Esophagus muscularis mucosa (tissue), 4 donors: ENCODE measurements around the gene RMND1. TPM values are rescaled to one million over a fixed set of nuclear protein-coding genes. Genes with fewer than 3 reads are reported as not detected.
"Not testable (repeated sequence)": the region's sequence is repeated elsewhere in the genome, so short reads cannot be mapped to it uniquely, and the experiment has no call there.

ENCODE experiments used
- DNase-seq: peaks from one replicate; pipeline ENCODE4 v3.0.0-alpha.2; 2017; ENCODE audit errors: extremely low spot score
- H3K27ac ChIP-seq, 4 donors: fragments of 200-600 bp; sonication (generic); replicated peaks in 1 of 4; 1 replicate in 3 of 4; 2 replicates in 1 of 4; pipeline ENCODE4 v1.5.1; 2016 to 2019; ENCODE audit warnings: mild to moderate bottlenecking in 1 of 4
- H3K27me3 ChIP-seq, 4 donors: fragments of 200-600 bp; sonication (generic); one replicate each; pipeline versions ENCODE4 v1.5.1 to v1.6.0; 2016 to 2019
- H3K36me3 ChIP-seq, 4 donors: fragments of 200-600 bp; sonication (generic); one replicate each; pipeline ENCODE4 v1.5.1; 2016 to 2019
- H3K4me1 ChIP-seq, 4 donors: fragments of 200-600 bp; sonication (generic); one replicate each; pipeline ENCODE4 v1.5.1; 2016 to 2019
- H3K4me3 ChIP-seq, 4 donors: fragments of 200-600 bp; sonication (generic); 1 replicate in 2 of 4; 2 replicates in 2 of 4; pipeline ENCODE4 v1.5.1; 2016 to 2019; ENCODE audit warnings: mild to moderate bottlenecking in 4 of 4, moderate library complexity in 1 of 4
- H3K9me3 ChIP-seq, 4 donors: fragments of 200-600 bp; sonication (generic); 1 replicate in 3 of 4; 2 replicates in 1 of 4; pipeline ENCODE4 v1.5.1; 2016 to 2019
- EP300 ChIP-seq: sonication (generic); formaldehyde crosslinking; IDR thresholded peaks from one replicate; pipeline ENCODE4 v1.6.1; 2017; ENCODE audit warnings: antibody characterized with exemption
- POLR2A ChIP-seq: fragments of 450-650 bp; IDR thresholded peaks from one replicate; pipeline ENCODE4 v1.6.1; 2017; ENCODE audit warnings: antibody characterized with exemption, moderate library complexity, mild to moderate bottlenecking, low read depth
- POLR2AphosphoS5 ChIP-seq, 2 donors: sonication (generic); formaldehyde crosslinking; IDR thresholded peaks; one replicate each; pipeline ENCODE4 v1.6.1; 2017; ENCODE audit warnings: antibody characterized with exemption in 2 of 2
- WGBS: methylation state at CpG from one replicate; pipeline ENCODE4 v1.1.5; 2018; 5-methylcytosine and 5-hydroxymethylcytosine counted together
- intact Hi-C: fragments of 100-400 bp; cut with DNase I; formaldehyde crosslinking; loops from one replicate; pipeline ENCODE4 v1.15.1; 2023
- small RNA-seq, 3 donors: library from RNA; depleted of rRNA; stranded (forward); fragments of <200 nt; gene quantifications; one replicate each; pipeline ENCODE3, GENCODE V24; 2016
- total RNA-seq, 4 donors: library from RNA; depleted of rRNA; stranded (reverse); fragments of >200 nt; gene quantifications; one replicate each; pipeline versions ENCODE4 v1.1.0 to v1.2.1, GENCODE V29; 2016
- TF ChIP-seq, protein P1 (sequence below), 3 experiments: fragments of 200-600 bp in 2 of 3; fragments of 450-650 bp in 1 of 3; sonication (generic) in 2 of 3; IDR thresholded peaks; one replicate each; pipeline ENCODE4 v1.5.1; 2017 to 2019; ENCODE audit warnings: antibody characterized with exemption in 3 of 3, mild to moderate bottlenecking in 2 of 3, moderate library complexity in 1 of 3

RMND1 gene
- total RNA-seq, 4 donors from 2014 or later = 9.9 to 18.7 (median 12.1) TPM

GRCh38 chr6:151365233-151365632, 86.7 kb downstream of the RMND1 start:
- intact Hi-C loops = no loop called here
- peaks cover 16 to 70% (median 44%) of the 10 kb centered on the region in 4 donors for H3K36me3 ChIP-seq
- DNase-seq = no peak

DNA sequence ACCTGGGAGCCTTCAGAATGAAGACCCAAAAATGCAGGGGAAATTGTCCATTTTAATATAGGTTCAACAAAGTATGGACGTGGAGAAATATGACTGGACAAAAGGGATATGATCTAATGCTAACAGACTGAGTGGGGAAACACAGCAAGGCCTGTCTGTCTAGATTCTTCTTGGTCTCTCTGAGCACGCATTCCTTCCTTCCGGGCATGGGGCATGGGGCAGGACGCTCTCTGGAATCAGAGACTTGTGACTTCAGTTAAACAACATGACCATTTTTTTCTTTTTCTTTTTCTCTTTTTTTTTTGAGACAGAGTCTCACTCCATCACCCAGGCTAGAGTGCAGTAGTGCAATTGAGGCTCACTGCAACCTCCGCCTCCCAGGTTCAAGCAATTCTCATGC, 92.4 kb downstream of the RMND1 start:
- Histone ChIP-seq H3K36me3 (peaks cover 0 to 42% (median 17%) of the 10 kb centered on the region in 4 donors), H3K4me1 (peaks cover 0 to 12% (median 8%) of the 10 kb centered on the region in 4 donors), H3K9me3 (no peaks in the 10 kb centered on the region), H3K27ac (no peak overlapping the region), H3K27me3 (no peaks in the 10 kb centered on the region), H3K4me3 (no peak overlapping the region)
- intact Hi-C loops = no loop called here
- 94% methylated on average over 5 of the region's 5 CpGs for WGBS
- DNase-seq = no peak
- TF ChIP-seq EP300 = no peak
- TF ChIP-seq, protein P1, sequence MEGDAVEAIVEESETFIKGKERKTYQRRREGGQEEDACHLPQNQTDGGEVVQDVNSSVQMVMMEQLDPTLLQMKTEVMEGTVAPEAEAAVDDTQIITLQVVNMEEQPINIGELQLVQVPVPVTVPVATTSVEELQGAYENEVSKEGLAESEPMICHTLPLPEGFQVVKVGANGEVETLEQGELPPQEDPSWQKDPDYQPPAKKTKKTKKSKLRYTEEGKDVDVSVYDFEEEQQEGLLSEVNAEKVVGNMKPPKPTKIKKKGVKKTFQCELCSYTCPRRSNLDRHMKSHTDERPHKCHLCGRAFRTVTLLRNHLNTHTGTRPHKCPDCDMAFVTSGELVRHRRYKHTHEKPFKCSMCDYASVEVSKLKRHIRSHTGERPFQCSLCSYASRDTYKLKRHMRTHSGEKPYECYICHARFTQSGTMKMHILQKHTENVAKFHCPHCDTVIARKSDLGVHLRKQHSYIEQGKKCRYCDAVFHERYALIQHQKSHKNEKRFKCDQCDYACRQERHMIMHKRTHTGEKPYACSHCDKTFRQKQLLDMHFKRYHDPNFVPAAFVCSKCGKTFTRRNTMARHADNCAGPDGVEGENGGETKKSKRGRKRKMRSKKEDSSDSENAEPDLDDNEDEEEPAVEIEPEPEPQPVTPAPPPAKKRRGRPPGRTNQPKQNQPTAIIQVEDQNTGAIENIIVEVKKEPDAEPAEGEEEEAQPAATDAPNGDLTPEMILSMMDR (IDR thresholded peaks at IDR 0.05) = no peak
- TF ChIP-seq POLR2A = no peak
- no peak for TF ChIP-seq POLR2AphosphoS5 (IDR thresholded peaks at IDR 0.05)

More at GRCh38 chr6:151365233-151365632, 86.7 kb downstream of the RMND1 start:
- TF ChIP-seq, protein P1 (IDR thresholded peaks at IDR 0.05) = no peak
- TF ChIP-seq EP300 (no peak), POLR2A (no peak), POLR2AphosphoS5 (IDR thresholded peaks at IDR 0.05) (no peak)
- H3K27ac ChIP-seq = no peak overlapping the region
- no peaks in the 10 kb centered on the region for H3K9me3 ChIP-seq
- no peaks in the 10 kb centered on the region for H3K27me3 ChIP-seq
- no peak overlapping the region for H3K4me3 ChIP-seq
- WGBS = 94% methylated on average over 6 of the region's 6 CpGs
- no peaks in the 10 kb centered on the region for H3K4me1 ChIP-seq

- WGBS = 87% methylated on average over 3 of the region's 3 CpGs
- H3K36me3 ChIP-seq = peaks cover 0 to 43% (median 17%) of the 10 kb centered on the region in 4 donors
- intact Hi-C loops = no loop called here
Measured at GRCh38 chr6:151358475-151358874, 93.5 kb downstream of the RMND1 start.

DNA sequence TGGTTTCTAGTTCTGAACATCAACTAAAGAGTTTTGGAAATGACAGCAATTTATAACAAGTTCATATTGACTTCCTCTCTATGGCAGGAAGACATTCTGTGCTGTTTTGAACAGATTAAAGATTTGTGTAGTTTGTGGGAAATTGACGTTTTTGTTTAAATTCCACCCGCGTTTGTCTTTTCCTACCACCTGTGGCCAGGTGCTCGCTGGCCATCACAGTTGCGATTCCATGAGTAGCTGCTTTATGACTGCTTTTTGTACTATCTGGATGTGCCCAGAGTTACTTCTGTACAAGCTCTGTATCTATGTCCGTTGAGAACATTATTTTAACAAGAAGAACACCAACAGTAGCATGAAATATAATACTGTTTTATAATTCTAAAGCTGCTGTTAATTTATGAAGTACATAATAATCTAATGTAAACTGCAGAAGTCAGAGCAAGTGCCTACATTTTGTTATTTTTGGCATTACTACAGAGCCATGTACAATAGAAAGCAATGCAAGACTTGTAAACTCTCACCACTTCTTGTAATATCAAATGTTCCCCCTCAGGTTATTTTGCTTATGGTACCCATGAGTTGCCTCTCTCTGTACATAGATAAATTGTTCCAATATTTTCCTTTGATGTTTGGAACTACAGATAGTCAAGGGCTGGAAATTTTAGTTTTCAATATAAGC, 94.0 kb downstream of the RMND1 start:
- WGBS = 75% methylated on average over 6 of the region's 6 CpGs
- peaks cover 0 to 43% (median 17%) of the 10 kb centered on the region in 4 donors for H3K36me3 ChIP-seq

More at GRCh38 chr6:151358475-151358874, 93.5 kb downstream of the RMND1 start:
- peaks cover 0 to 12% (median 8%) of the 10 kb centered on the region in 4 donors for H3K4me1 ChIP-seq
- no peak overlapping the region for H3K27ac ChIP-seq
- no peaks in the 10 kb centered on the region for H3K27me3 ChIP-seq
- TF ChIP-seq EP300 (no peak), POLR2A (no peak), POLR2AphosphoS5 (IDR thresholded peaks at IDR 0.05) (no peak)
- TF ChIP-seq, protein P1 (IDR thresholded peaks at IDR 0.05) = no peak
- no peaks in the 10 kb centered on the region for H3K9me3 ChIP-seq
- DNase-seq = no peak
- H3K4me3 ChIP-seq = no peak overlapping the region

GRCh38 chr6:151356983-151357382, 94.9 kb downstream of the RMND1 start:
- intact Hi-C loops, H3K9me3 ChIP-seq, H3K27ac ChIP-seq, H3K27me3 ChIP-seq, H3K4me3 ChIP-seq, DNase-seq: not testable (repeated sequence)
- Histone ChIP-seq H3K36me3 (peaks cover 0 to 43% (median 11%) of the 10 kb centered on the region in 4 donors), H3K4me1 (peaks cover 0 to 12% (median 8%) of the 10 kb centered on the region in 4 donors)
- 82% methylated on average over 6 of the region's 6 CpGs for WGBS

More for the DNA sequence above, 94.0 kb downstream of the RMND1 start:
- Histone ChIP-seq H3K4me3 (no peak overlapping the region), H3K4me1 (peaks cover 0 to 12% (median 8%) of the 10 kb centered on the region in 4 donors), H3K27me3 (no peaks in the 10 kb centered on the region), H3K27ac (no peak overlapping the region), H3K9me3 (no peaks in the 10 kb centered on the region)
- intact Hi-C loops = no loop called here
- TF ChIP-seq POLR2A (no peak), POLR2AphosphoS5 (IDR thresholded peaks at IDR 0.05) (no peak), EP300 (no peak)
- TF ChIP-seq, protein P1 (IDR thresholded peaks at IDR 0.05) = no peak
- DNase-seq = no peak

Small RNAs within 50 kb of the gene (small RNA-seq; reads per million reads assigned to genes)
- 0 reads per million in 3 donors for gene RF00019

Other genes with a start within 250 kb of the RMND1 start
- 100 to 1,000 TPM; 108 to 215 (median 187) TPM for gene AKAP12, start 212.2 kb downstream of the RMND1 start, total RNA-seq
- gene ZBTB2, start 60.6 kb downstream of the RMND1 start, total RNA-seq = 10 to 100 TPM in 3 of 4 donors, 1 to 10 TPM in 1; 7.1 to 16.3 (median 11.5) TPM
- gene CCDC170, start 41.9 kb upstream of the RMND1 start, total RNA-seq = 1 to 10 TPM in 1 of 4 donors, under 1 TPM in 3; 0.32 to 1.5 (median 0.49) TPM